GM12878 (cell line): ENCODE data around the gene LEF1. TPM values are rescaled to one million over a fixed set of nuclear protein-coding genes. Genes with fewer than 3 reads are reported as not detected.

Experiments used
- ATAC-seq: fragments of 200-7000 bp; cut with Tn5 transposase; 3 replicates; pipeline ENCODE4 v1.9.1; 2020; ENCODE audit warnings: mild to moderate bottlenecking, moderate library complexity
- BruUV-seq: library from RNA; stranded (reverse); fragments of 400-500 nt; replicated peaks from 2 replicates; lab custom pipeline; 2021; lab: Mats Ljungman, UMichigan
- CTCF ChIA-PET: fragments of 300-600 bp; sonication (Branson Sonifier 250); formaldehyde crosslinking; extraction: SDS; loops from one replicate; lab custom pipeline; 2021; ENCODE audit warnings: inconsistent platforms; lab: Yijun Ruan, JAX
- POLR2A ChIA-PET: fragments of 350-600 bp; formaldehyde crosslinking; extraction: SDS; loops from one replicate; lab custom pipeline; 2021; ENCODE audit warnings: inconsistent platforms; lab: Charles Lee
- RAD21 ChIA-PET: fragments of 300-600 bp; sonication (Branson Sonifier 250); formaldehyde crosslinking; loops from one replicate; lab custom pipeline; 2023; ENCODE audit warnings: antibody characterized with exemption; ENCODE audit not compliant: unreplicated experiment; lab: Charles Lee
- SMC1A ChIA-PET: fragments of 300-600 bp; sonication (Branson Sonifier 250); formaldehyde crosslinking; loops from one replicate; lab custom pipeline; 2023; ENCODE audit not compliant: unreplicated experiment, uncharacterized antibody; lab: Charles Lee
- DNase-seq: peaks from one replicate; pipeline ENCODE4 v3.0.0-alpha.2; 2011; ENCODE audit warnings: low read depth, low spot score
- FAIRE-seq: peaks from 3 replicates; lab custom pipeline; 2011; peaks lifted over from hg19 to GRCh38; lab: Jason Lieb, UNC
- H2AFZ ChIP-seq: 2 replicates; pipeline ENCODE4 v1.6.0; 2011; ENCODE audit warnings: low read depth, low read length, control low read depth; ENCODE audit not compliant: control insufficient read depth
- H3K27ac ChIP-seq: 2 replicates; pipeline ENCODE4 v1.5.1; 2011; ENCODE audit warnings: control low read depth; ENCODE audit not compliant: control insufficient read depth, insufficient read depth
- H3K27me3 ChIP-seq, 2 experiments: replicated peaks in 1 of 2; 2 replicates each; pipeline versions ENCODE4 v1.6.0 to v1.6.1; 2011; ENCODE audit warnings: low read length in 1 of 2; ENCODE audit not compliant: control insufficient read depth in 2 of 2, insufficient read depth in 2 of 2
- H3K36me3 ChIP-seq, 2 experiments: 2 replicates each; pipeline ENCODE4 v1.5.1; 2011; ENCODE audit warnings: low read length in 1 of 2; ENCODE audit not compliant: control insufficient read depth in 2 of 2, insufficient read depth in 2 of 2
- H3K4me1 ChIP-seq: 2 replicates; pipeline ENCODE4 v1.6.1; 2011; ENCODE audit warnings: mild to moderate bottlenecking, low read length, moderate library complexity, mixed read lengths; ENCODE audit not compliant: control insufficient read depth, insufficient read depth
- H3K4me2 ChIP-seq: 2 replicates; pipeline ENCODE4 v1.6.0; 2011; ENCODE audit warnings: control low read depth; ENCODE audit not compliant: control insufficient read depth, insufficient read depth
- H3K4me3 ChIP-seq: fragments of 200-600 bp; sonication (generic); 2 replicates; pipeline ENCODE4 v1.5.1; 2016
- H3K79me2 ChIP-seq: 2 replicates; pipeline ENCODE4 v1.6.0; 2011; ENCODE audit warnings: low read length; ENCODE audit not compliant: control insufficient read depth, insufficient read depth
- H3K9ac ChIP-seq: 2 replicates; pipeline ENCODE4 v1.8.0; 2011; ENCODE audit warnings: low read length, control low read depth, mixed read lengths; ENCODE audit not compliant: control insufficient read depth, insufficient read depth
- H3K9me3 ChIP-seq: replicated peaks from 3 replicates; pipeline ENCODE4 v1.5.1; 2011; ENCODE audit warnings: mild to moderate bottlenecking, low read length; ENCODE audit not compliant: control insufficient read depth, insufficient read depth
- H4K20me1 ChIP-seq: 2 replicates; pipeline ENCODE4 v1.6.0; 2011; ENCODE audit not compliant: control insufficient read depth, insufficient read depth
- ATF3 ChIP-seq: IDR thresholded peaks from 2 replicates; pipeline ENCODE4 v1.6.1; 2011; ENCODE audit warnings: low read depth, mild to moderate bottlenecking, low read length, moderate library complexity, borderline replicate concordance; ENCODE audit errors: extremely low read depth
- ATF7 ChIP-seq: fragments of 450-650 bp; IDR thresholded peaks from 2 replicates; pipeline ENCODE4 v1.6.1; 2016; ENCODE audit warnings: low read depth, mild to moderate bottlenecking
- BACH1 ChIP-seq: fragments of 450-650 bp; IDR thresholded peaks from 2 replicates; pipeline ENCODE4 v1.6.1; 2017; ENCODE audit warnings: mild to moderate bottlenecking, borderline replicate concordance
- ETV6 ChIP-seq, 2 experiments: fragments of 450-650 bp in 1 of 2; IDR thresholded peaks in 1 of 2; conservative IDR thresholded peaks in 1 of 2; 2 replicates each; pipeline ENCODE4 v1.6.1; 2014; ENCODE audit warnings: antibody characterized with exemption in 1 of 2, borderline replicate concordance in 1 of 2, low read depth in 1 of 2, mild to moderate bottlenecking in 1 of 2, moderate library complexity in 1 of 2
- EZH2 ChIP-seq: IDR thresholded peaks from 2 replicates; pipeline ENCODE4 v1.6.1; 2012; ENCODE audit warnings: low read depth, mild to moderate bottlenecking, control low read depth, inconsistent platforms, low read length, borderline replicate concordance; ENCODE audit not compliant: control insufficient read depth
- IKZF2 ChIP-seq, 2 experiments: fragments of 450-650 bp; IDR thresholded peaks; 2 replicates each; pipeline ENCODE4 v1.6.1; 2017; ENCODE audit warnings: mild to moderate bottlenecking in 2 of 2, moderate library complexity in 2 of 2
- POLR2A ChIP-seq: IDR thresholded peaks from 2 replicates; pipeline ENCODE4 v1.6.1; 2011; ENCODE audit warnings: low read depth, mild to moderate bottlenecking, low read length
- PRDM15 ChIP-seq: fragments of 450-650 bp; formaldehyde crosslinking; IDR thresholded peaks from 2 replicates; pipeline ENCODE4 v1.4.0; 2020; ENCODE audit warnings: mild to moderate bottlenecking, moderate library complexity
- SMAD5 ChIP-seq: IDR thresholded peaks from 2 replicates; pipeline ENCODE4 v1.6.1; 2016; ENCODE audit warnings: antibody characterized with exemption, low read depth
- SREBF1 ChIP-seq: IDR thresholded peaks from 2 replicates; pipeline ENCODE4 v1.6.1; 2012; ENCODE audit warnings: mild to moderate bottlenecking, low read length
- TARDBP ChIP-seq: IDR thresholded peaks from 2 replicates; pipeline ENCODE4 v1.6.1; 2016; ENCODE audit warnings: borderline replicate concordance
- ZBTB4 ChIP-seq: fragments of 450-650 bp; formaldehyde crosslinking; IDR thresholded peaks from 2 replicates; pipeline ENCODE4 v1.4.0; 2022; ENCODE audit warnings: mild to moderate bottlenecking, moderate library complexity
- ZNF274 ChIP-seq: IDR thresholded peaks from one replicate; pipeline ENCODE4 v1.8.0; 2011; ENCODE audit not compliant: insufficient read length, insufficient read depth
- ZZZ3 ChIP-seq: IDR thresholded peaks from 2 replicates; pipeline ENCODE4 v1.6.1; 2011; ENCODE audit warnings: low read depth; ENCODE audit not compliant: control insufficient read depth, insufficient read length
- WGBS: methylation state at CpG from one replicate; pipeline ENCODE4 v1.1.6; 2016; ENCODE audit warnings: low lambda C conversion rate; ENCODE audit not compliant: insufficient replicate concordance, insufficient coverage; ENCODE audit errors: missing lambda C conversion rate; 5-methylcytosine and 5-hydroxymethylcytosine counted together
- in situ Hi-C: fragments of 300-500 bp; cut with MboI; formaldehyde crosslinking; loops from 9 replicates; pipeline ENCODE4 v1.14.3; 2018; ENCODE audit warnings: mixed read lengths
- intact Hi-C: fragments of 100-400 bp; cut with micrococcal nuclease; formaldehyde crosslinking; loops from one replicate; pipeline ENCODE4 v1.14.2; 2022; ENCODE audit not compliant: unreplicated experiment
- polyA plus RNA-seq, 11 experiments: library from polyadenylated mRNA; depleted of rRNA in 4 of 11; unstranded in 6 of 11; stranded (reverse) in 5 of 11; fragments of >200 nt; fragmentation: Nextera tagmentation in 4 of 11; fragmentation: Illumina TruSeq in 1 of 11; extraction: Ambion mirVana in 4 of 11; extraction: Trizol in 1 of 11; gene quantifications; 1 replicate in 1 of 11; 2 replicates in 10 of 11; pipeline versions ENCODE4 v1.2.1 to v1.2.3, GENCODE V29; 2011 to 2016; ENCODE audit warnings: inconsistent platforms in 2 of 11, missing spikeins in 2 of 11, low read depth in 1 of 11
- total RNA-seq, 4 experiments: library from RNA; depleted of rRNA in 3 of 4; stranded (reverse); fragments of >200 nt in 3 of 4; fragmentation: Illumina TruSeq in 1 of 4; extraction: Trizol in 1 of 4; gene quantifications; 2 replicates each; pipeline versions ENCODE4 v1.2.1 to v1.2.3, GENCODE V29; 2013 to 2021

The LEF1 gene
- total and polyA plus RNA-seq, 10 of the 15 experiments (the other 5 are each of a cell fraction or from before 2014, with no cell fraction given), result 10.2 to 38.1 (median 19.5) TPM

GRCh38 chr4:108068442-108068841 lies 100.3 kb downstream of the LEF1 start (continued):
- TF ChIP-seq ATF3 (no peak), ZNF274 (no peak), ATF7 (no peak), ZBTB4 (CRISPR knock-in tag) (no peak)
- TF ChIP-seq, all 136 proteins: peak for 0

GRCh38 chr4:108060686-108061321 lies 107.9 kb downstream of the LEF1 start:
- CTCF ChIA-PET, result interaction anchor here (0.8 to 2.7 kb wide), 9 partner anchors 14 to 510 kb away, joined by 3 to 10 read pairs (median 5); no protein-coding TSS in a partner anchor
- in situ Hi-C loops (no loop called here), intact Hi-C loops (no loop called here)
- ATAC-seq, result no peak
- TF ChIP-seq BACH1, result no peak
- no peak for TF ChIP-seq PRDM15
- TF ChIP-seq IKZF2 (IDR thresholded peaks at IDR 0.05), result no peak
- no peak for TF ChIP-seq ETV6 (conservative IDR thresholded peaks at IDR 0.05 in 1 of 2, IDR thresholded peaks at IDR 0.05 in 1 of 2; ENCODE audit: borderline replicate concordance in 1 of 2, low read depth in 1 of 2)
- no peak for TF ChIP-seq EZH2
- no peak for TF ChIP-seq POLR2A
- TF ChIP-seq TARDBP, result no peak
- no peak for TF ChIP-seq ATF7
- no peak for TF ChIP-seq SMAD5
- TF ChIP-seq SREBF1, result no peak
- TF ChIP-seq ZZZ3, result no peak
- H3K36me3 ChIP-seq, result no peaks in the 10 kb centered on the region
- no peak overlapping the region for H3K4me2 ChIP-seq
- H2AFZ ChIP-seq, result no peak overlapping the region
- SMC1A ChIA-PET, result interaction anchor here (0.6 to 2.4 kb wide), 9 partner anchors 7 to 510 kb away, joined by 3 to 7 read pairs (median 4); no protein-coding TSS in a partner anchor
- DNase-seq, result no peak
- H3K4me1 ChIP-seq, result no peaks in the 10 kb centered on the region
- H3K79me2 ChIP-seq, result no peaks in the 10 kb centered on the region
- no peaks in the 10 kb centered on the region for H4K20me1 ChIP-seq
- no peak overlapping the region for H3K9ac ChIP-seq
- H3K4me3 ChIP-seq, result no peak overlapping the region
- H3K27me3 ChIP-seq, result no peaks in the 10 kb centered on the region
- no peak overlapping the region for H3K27ac ChIP-seq
- H3K9me3 ChIP-seq, result no peaks in the 10 kb centered on the region
- POLR2A ChIA-PET, result no interaction called here
- RAD21 ChIA-PET, result interaction anchor here (2.5 kb wide), 1 partner anchor 511 kb away, joined by 13 read pairs; no protein-coding TSS in a partner anchor
- 53% methylated on average over 5 of the region's 5 CpGs for WGBS
- FAIRE-seq, result no peak
- no TSS peak for BruUV-seq
